GM23248 (cell line): ENCODE data around the gene LCP2. TPM values are rescaled to one million over a fixed set of nuclear protein-coding genes. Genes with fewer than 3 reads are reported as not detected.

ENCODE experiments used
- DNase-seq: peaks from one replicate; pipeline ENCODE4 v3.0.0-alpha.2; 2015
- H2AFZ ChIP-seq: fragments of 200-600 bp; sonication (generic); 2 replicates; pipeline ENCODE4 v1.6.1; 2016; ENCODE audit warnings: antibody characterized with exemption
- H3F3A ChIP-seq: fragments of 200-600 bp; sonication (generic); 2 replicates; pipeline ENCODE4 v1.6.1; 2016; ENCODE audit warnings: mild to moderate bottlenecking, antibody characterized with exemption, mixed run types; ENCODE audit not compliant: insufficient read depth
- H3K27ac ChIP-seq: fragments of 200-600 bp; sonication (generic); 2 replicates; pipeline ENCODE4 v1.5.1; 2016; ENCODE audit warnings: mild to moderate bottlenecking
- H3K27me3 ChIP-seq: fragments of 200-600 bp; sonication (generic); replicated peaks from 2 replicates; pipeline ENCODE4 v1.6.1; 2016; ENCODE audit warnings: mild to moderate bottlenecking; ENCODE audit not compliant: insufficient read depth
- H3K36me3 ChIP-seq: fragments of 200-600 bp; sonication (generic); 2 replicates; pipeline ENCODE4 v1.6.1; 2016; ENCODE audit warnings: low read depth, mild to moderate bottlenecking
- H3K4me1 ChIP-seq: fragments of 200-600 bp; sonication (generic); 2 replicates; pipeline ENCODE4 v1.6.1; 2016; ENCODE audit warnings: mild to moderate bottlenecking; ENCODE audit not compliant: insufficient read depth
- H3K4me2 ChIP-seq: fragments of 200-600 bp; sonication (generic); one replicate; pipeline ENCODE4 v1.6.1; 2016; ENCODE audit warnings: mild to moderate bottlenecking; ENCODE audit not compliant: unreplicated experiment
- H3K4me3 ChIP-seq: fragments of 200-600 bp; sonication (generic); 2 replicates; pipeline ENCODE4 v1.5.1; 2016; ENCODE audit warnings: mild to moderate bottlenecking
- H3K79me2 ChIP-seq: fragments of 200-600 bp; sonication (generic); 2 replicates; pipeline ENCODE4 v1.6.1; 2016; ENCODE audit warnings: mild to moderate bottlenecking; ENCODE audit not compliant: insufficient read depth
- H3K9ac ChIP-seq: fragments of 200-600 bp; sonication (generic); 2 replicates; pipeline ENCODE4 v1.6.1; 2016; ENCODE audit warnings: mild to moderate bottlenecking
- H3K9me2 ChIP-seq: fragments of 200-600 bp; sonication (generic); 2 replicates; pipeline ENCODE4 v1.6.1; 2016; ENCODE audit warnings: mixed run types, mild to moderate bottlenecking, moderate library complexity; ENCODE audit not compliant: insufficient read depth
- H3K9me3 ChIP-seq: fragments of 200-600 bp; sonication (generic); one replicate; pipeline ENCODE4 v1.6.1; 2017; ENCODE audit warnings: low read depth
- H4K20me1 ChIP-seq: fragments of 200-600 bp; sonication (generic); 2 replicates; pipeline ENCODE4 v1.6.0; 2016; ENCODE audit not compliant: insufficient read depth
- EZH2 ChIP-seq: fragments of 200-600 bp; sonication (generic); IDR thresholded peaks from 2 replicates; pipeline ENCODE4 v1.6.1; 2018; ENCODE audit warnings: antibody characterized with exemption, mild to moderate bottlenecking; ENCODE audit not compliant: insufficient read depth, poor library complexity, severe bottlenecking
- EZH2phosphoT487 ChIP-seq: fragments of 200-600 bp; sonication (generic); IDR thresholded peaks from 2 replicates; pipeline ENCODE4 v1.6.1; 2018; ENCODE audit warnings: antibody characterized with exemption, moderate library complexity, mild to moderate bottlenecking, low read depth; ENCODE audit not compliant: insufficient read depth
- WGBS, 2 experiments: methylation state at CpG; one replicate each; pipeline ENCODE4 v1.1.6; 2015 to 2017; ENCODE audit warnings: low lambda C conversion rate in 2 of 2, low coverage in 1 of 2; ENCODE audit errors: missing lambda C conversion rate in 2 of 2; 5-methylcytosine and 5-hydroxymethylcytosine counted together
- in situ Hi-C: fragments of 300-500 bp; cut with MboI; formaldehyde crosslinking; loops from 2 replicates; pipeline ENCODE4 v1.15.0; 2020
- polyA plus RNA-seq: library from polyadenylated mRNA; unstranded; fragments of >200 nt; fragmentation: Nextera tagmentation; extraction: Ambion mirVana; gene quantifications from 2 replicates; pipeline ENCODE4 v1.2.1, GENCODE V29; 2016
- total RNA-seq: library from RNA; depleted of rRNA; stranded (reverse); fragments of >200 nt; shearing (Covaris generic); gene quantifications from 2 replicates; pipeline ENCODE4 v1.2.3, GENCODE V29; 2014

Gene LCP2
- total and polyA plus RNA-seq, 2 experiments from 2014 or later = not detected

- Histone ChIP-seq H3K9ac (no peak overlapping the region), H3K27me3 (peaks cover 11% of the 10 kb centered on the region), H3K36me3 (no peaks in the 10 kb centered on the region), H3K79me2 (no peaks in the 10 kb centered on the region), H3K9me2 (no peaks in the 10 kb centered on the region), H3F3A (no peaks in the 10 kb centered on the region), H3K4me1 (no peaks in the 10 kb centered on the region), H3K4me2 (no peak overlapping the region), H4K20me1 (no peaks in the 10 kb centered on the region), H3K27ac (no peak overlapping the region), H3K9me3 (no peaks in the 10 kb centered on the region), H3K4me3 (no peak overlapping the region), H2AFZ (no peak overlapping the region)
- no peak for DNase-seq
- 61 to 63% methylated on average over 7 of the region's 7 CpGs for WGBS, 2 experiments
- in situ Hi-C loops = no loop called here
- TF ChIP-seq EZH2phosphoT487 (no peak), EZH2 (no peak)
Observed at GRCh38 chr5:170300361-170301013, 2.9 kb upstream of the LCP2 start.

- H3K4me3 ChIP-seq = no peak overlapping the region
- no peak for TF ChIP-seq EZH2
- no peak for TF ChIP-seq EZH2phosphoT487
- H3K9me2 ChIP-seq = no peaks in the 10 kb centered on the region
- H3F3A ChIP-seq = no peaks in the 10 kb centered on the region
- 70 to 76% methylated on average over 12 of the region's 12 CpGs for WGBS, 2 experiments
- H3K27me3 ChIP-seq = peaks cover 34% of the 10 kb centered on the region
- in situ Hi-C loops = no loop called here
- no peak for DNase-seq
- no peak overlapping the region for H3K27ac ChIP-seq
- no peak overlapping the region for H3K4me2 ChIP-seq
- no peaks in the 10 kb centered on the region for H3K9me3 ChIP-seq
- H3K79me2 ChIP-seq = no peaks in the 10 kb centered on the region
- H2AFZ ChIP-seq = no peak overlapping the region
- no peaks in the 10 kb centered on the region for H3K4me1 ChIP-seq
- H4K20me1 ChIP-seq = no peaks in the 10 kb centered on the region
- no peaks in the 10 kb centered on the region for H3K36me3 ChIP-seq
- H3K9ac ChIP-seq = no peak overlapping the region
Observed at GRCh38 chr5:170296935-170297588, 515 bp downstream of the LCP2 start.

GRCh38 chr5:170296036-170296934 lies 1.3 kb downstream of the LCP2 start:
- in situ Hi-C loops = no loop called here
- no peaks in the 10 kb centered on the region for H3K9me3 ChIP-seq
- TF ChIP-seq EZH2phosphoT487 (no peak), EZH2 (no peak)

GRCh38 chr5:170294556-170294955 lies 3.0 kb downstream of the LCP2 start:
- Histone ChIP-seq H2AFZ (no peak overlapping the region), H4K20me1 (no peaks in the 10 kb centered on the region), H3K9me2 (no peaks in the 10 kb centered on the region), H3K79me2 (no peaks in the 10 kb centered on the region), H3K9ac (no peak overlapping the region), H3K36me3 (no peaks in the 10 kb centered on the region), H3K27me3 (peaks cover 49% of the 10 kb centered on the region), H3K9me3 (no peaks in the 10 kb centered on the region), H3K4me1 (no peaks in the 10 kb centered on the region), H3K27ac (no peak overlapping the region), H3K4me2 (no peak overlapping the region), H3K4me3 (no peak overlapping the region), H3F3A (no peaks in the 10 kb centered on the region)
- TF ChIP-seq EZH2 (no peak), EZH2phosphoT487 (no peak)
- in situ Hi-C loops = no loop called here
- DNase-seq = no peak

More at GRCh38 chr5:170296036-170296934, 1.3 kb downstream of the LCP2 start:
- Histone ChIP-seq H3K9me2 (no peaks in the 10 kb centered on the region), H3K4me3 (no peak overlapping the region), H4K20me1 (no peaks in the 10 kb centered on the region), H3K4me1 (no peaks in the 10 kb centered on the region), H3K79me2 (no peaks in the 10 kb centered on the region), H3K36me3 (no peaks in the 10 kb centered on the region), H3K27me3 (peaks cover 40% of the 10 kb centered on the region), H3K9ac (no peak overlapping the region), H3K4me2 (no peak overlapping the region), H3K27ac (no peak overlapping the region), H2AFZ (no peak overlapping the region), H3F3A (no peaks in the 10 kb centered on the region)
- no peak for DNase-seq
- WGBS, 2 experiments = 58 to 69% methylated on average over 13 of the region's 13 CpGs
